Measurements from ENCODE around the gene MKRN1. TPM values are rescaled to one million over a fixed set of nuclear protein-coding genes. Genes with fewer than 3 reads are reported as not detected.

MKRN1 gene
- total RNA-seq, 1 experiment from 2014 or later: 182 TPM

DNA sequence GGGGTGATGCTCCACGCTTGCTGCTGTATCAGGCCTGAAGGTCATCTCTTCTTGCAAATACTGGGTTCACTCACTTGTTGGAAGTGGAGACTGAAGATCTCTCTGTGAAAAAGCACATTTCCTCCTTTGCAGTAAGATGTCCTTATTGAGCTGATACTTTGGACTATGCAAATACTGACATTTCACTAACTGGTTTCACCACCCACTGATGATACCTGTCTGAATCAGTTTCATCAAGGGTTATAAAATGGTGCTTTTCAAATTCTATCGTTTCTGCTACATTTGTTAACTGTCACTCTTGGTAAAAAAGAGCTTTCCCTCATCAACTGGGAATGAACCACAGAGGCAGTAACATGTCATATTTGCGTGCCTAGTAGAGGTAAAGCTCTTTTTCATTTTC lies 39.9 kb downstream of the MKRN1 start:
- no peak overlapping the region for H3K27ac ChIP-seq
- no peak overlapping the region for H3K4me3 ChIP-seq
- H3K4me2 ChIP-seq: no peak overlapping the region
- no peaks in the 10 kb centered on the region for H4K20me1 ChIP-seq (ENCODE audit: insufficient read depth)
- H3K4me1 ChIP-seq (replicated peaks; ENCODE audit: insufficient read depth): no peaks in the 10 kb centered on the region
- BruUV-seq (replicated peaks): no TSS peak
- no peak for DNase-seq
- no peak overlapping the region for H2AFZ ChIP-seq
- intact Hi-C loops (cut with micrococcal nuclease; ENCODE audit: unreplicated experiment): no loop called here
- H3K9me3 ChIP-seq (ENCODE audit: insufficient read depth, low read depth): no peaks in the 10 kb centered on the region
- ChIA-PET CTCF (no interaction called here), POLR2A (ENCODE audit: unreplicated experiment) (interaction anchor here (0.6 kb wide), 2 partner anchors 470 to 1167 kb away, joined by 3 to 5 read pairs; no protein-coding TSS in a partner anchor)
- H3F3A ChIP-seq (ENCODE audit: insufficient read depth, low read depth): no peaks in the 10 kb centered on the region
- H3K79me2 ChIP-seq (ENCODE audit: low read depth): no peaks in the 10 kb centered on the region
- no peak for TF ChIP-seq EZH2 (IDR thresholded peaks at IDR 0.05; ENCODE audit: low read depth)
- TF ChIP-seq, protein P1, sequence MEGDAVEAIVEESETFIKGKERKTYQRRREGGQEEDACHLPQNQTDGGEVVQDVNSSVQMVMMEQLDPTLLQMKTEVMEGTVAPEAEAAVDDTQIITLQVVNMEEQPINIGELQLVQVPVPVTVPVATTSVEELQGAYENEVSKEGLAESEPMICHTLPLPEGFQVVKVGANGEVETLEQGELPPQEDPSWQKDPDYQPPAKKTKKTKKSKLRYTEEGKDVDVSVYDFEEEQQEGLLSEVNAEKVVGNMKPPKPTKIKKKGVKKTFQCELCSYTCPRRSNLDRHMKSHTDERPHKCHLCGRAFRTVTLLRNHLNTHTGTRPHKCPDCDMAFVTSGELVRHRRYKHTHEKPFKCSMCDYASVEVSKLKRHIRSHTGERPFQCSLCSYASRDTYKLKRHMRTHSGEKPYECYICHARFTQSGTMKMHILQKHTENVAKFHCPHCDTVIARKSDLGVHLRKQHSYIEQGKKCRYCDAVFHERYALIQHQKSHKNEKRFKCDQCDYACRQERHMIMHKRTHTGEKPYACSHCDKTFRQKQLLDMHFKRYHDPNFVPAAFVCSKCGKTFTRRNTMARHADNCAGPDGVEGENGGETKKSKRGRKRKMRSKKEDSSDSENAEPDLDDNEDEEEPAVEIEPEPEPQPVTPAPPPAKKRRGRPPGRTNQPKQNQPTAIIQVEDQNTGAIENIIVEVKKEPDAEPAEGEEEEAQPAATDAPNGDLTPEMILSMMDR (conservative IDR thresholded peaks at IDR 0.05): no peak
- no peaks in the 10 kb centered on the region for H3K36me3 ChIP-seq (ENCODE audit: low read depth)
- no peaks in the 10 kb centered on the region for H3K27me3 ChIP-seq (ENCODE audit: insufficient read depth, low read depth)
- no peaks in the 10 kb centered on the region for H3K9me2 ChIP-seq (ENCODE audit: insufficient read depth)

DNA sequence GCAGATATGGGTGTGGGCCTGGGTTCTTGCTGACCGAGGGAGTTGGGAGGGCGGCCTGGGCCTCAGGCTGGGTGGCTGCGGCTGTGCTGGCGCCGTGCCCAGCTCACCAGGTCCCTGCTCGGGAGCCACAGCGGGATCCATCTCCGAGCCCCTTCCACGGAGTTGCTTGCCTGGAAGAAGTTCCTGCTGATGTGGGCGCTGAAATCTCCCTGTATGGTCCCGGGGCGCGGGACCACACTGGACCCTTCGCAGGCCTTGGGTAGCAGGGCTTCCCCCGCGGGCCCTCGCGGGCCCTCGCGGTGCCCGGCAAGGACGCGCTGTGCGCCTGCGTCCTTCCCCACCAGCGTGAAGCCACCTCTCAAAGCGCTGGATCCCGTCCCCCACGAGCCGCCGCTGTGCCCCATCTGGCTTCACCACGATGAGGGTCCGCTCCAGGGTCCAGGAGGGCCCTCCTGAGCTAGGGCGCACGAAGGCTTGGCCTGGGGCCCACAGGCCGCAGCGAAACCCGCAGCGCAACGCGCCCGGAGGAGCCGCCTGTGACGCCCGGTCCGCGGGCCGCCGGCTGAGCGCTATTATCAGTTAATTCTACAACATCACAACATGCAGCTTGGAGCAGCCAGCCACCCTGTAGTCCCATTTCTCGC lies 43.9 kb downstream of the MKRN1 start:
- Histone ChIP-seq H3F3A (ENCODE audit: insufficient read depth, low read depth) (no peaks in the 10 kb centered on the region), H3K27me3 (ENCODE audit: insufficient read depth, low read depth) (no peaks in the 10 kb centered on the region), H2AFZ (no peak overlapping the region), H3K79me2 (ENCODE audit: low read depth) (no peaks in the 10 kb centered on the region), H3K4me2 (no peak overlapping the region), H3K4me1 (replicated peaks; ENCODE audit: insufficient read depth) (no peaks in the 10 kb centered on the region), H3K36me3 (ENCODE audit: low read depth) (no peaks in the 10 kb centered on the region), H3K27ac (no peak overlapping the region), H3K9me3 (ENCODE audit: insufficient read depth, low read depth) (no peaks in the 10 kb centered on the region), H3K9me2 (ENCODE audit: insufficient read depth) (no peaks in the 10 kb centered on the region), H4K20me1 (ENCODE audit: insufficient read depth) (no peaks in the 10 kb centered on the region), H3K4me3 (no peak overlapping the region)
- no peak for DNase-seq
- ChIA-PET CTCF (no interaction called here), POLR2A (ENCODE audit: unreplicated experiment) (no interaction called here)
- TF ChIP-seq, protein P1 (conservative IDR thresholded peaks at IDR 0.05): no peak
- no peak for TF ChIP-seq EZH2 (IDR thresholded peaks at IDR 0.05; ENCODE audit: low read depth)
- intact Hi-C loops (cut with micrococcal nuclease; ENCODE audit: unreplicated experiment): no loop called here
- no TSS peak for BruUV-seq (replicated peaks)

DNA sequence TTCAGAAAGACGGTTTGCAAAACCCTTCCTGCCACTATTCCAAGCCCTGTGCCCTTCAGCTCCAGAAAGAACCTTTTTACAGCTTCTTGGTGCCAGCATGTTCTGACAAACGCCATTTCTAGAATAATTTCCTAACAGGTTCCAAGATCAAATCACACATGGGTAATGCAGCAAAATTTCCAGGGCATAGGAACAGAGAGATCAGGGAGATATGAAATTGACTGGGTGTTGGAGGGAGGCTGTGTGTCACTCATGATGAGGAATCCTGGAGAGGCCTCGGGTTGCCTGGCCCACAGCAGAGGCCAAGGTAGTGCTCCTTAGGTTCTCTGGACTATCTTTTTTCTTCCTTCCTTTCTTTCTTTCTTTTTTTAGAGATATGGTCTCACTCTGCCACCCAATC lies 45.9 kb downstream of the MKRN1 start:
- Histone ChIP-seq H3K4me2 (no peak overlapping the region), H4K20me1 (ENCODE audit: insufficient read depth) (no peaks in the 10 kb centered on the region), H3K4me1 (replicated peaks; ENCODE audit: insufficient read depth) (no peaks in the 10 kb centered on the region), H3K79me2 (ENCODE audit: low read depth) (no peaks in the 10 kb centered on the region), H3F3A (ENCODE audit: insufficient read depth, low read depth) (no peaks in the 10 kb centered on the region), H2AFZ (no peak overlapping the region), H3K27me3 (ENCODE audit: insufficient read depth, low read depth) (no peaks in the 10 kb centered on the region), H3K36me3 (ENCODE audit: low read depth) (no peaks in the 10 kb centered on the region), H3K27ac (no peak overlapping the region), H3K9me3 (ENCODE audit: insufficient read depth, low read depth) (no peaks in the 10 kb centered on the region), H3K4me3 (no peak overlapping the region), H3K9me2 (ENCODE audit: insufficient read depth) (no peaks in the 10 kb centered on the region)
- DNase-seq: no peak
- intact Hi-C loops (cut with micrococcal nuclease; ENCODE audit: unreplicated experiment): no loop called here
- no peak for TF ChIP-seq EZH2 (IDR thresholded peaks at IDR 0.05; ENCODE audit: low read depth)
- TF ChIP-seq, protein P1 (conservative IDR thresholded peaks at IDR 0.05): no peak
- POLR2A ChIA-PET (ENCODE audit: unreplicated experiment): no interaction called here
- BruUV-seq (replicated peaks): no TSS peak
- CTCF ChIA-PET: no interaction called here
